Osteoblast (primary cell): Measurements from ENCODE around the gene COL6A3. TPM values are rescaled to one million over a fixed set of nuclear protein-coding genes. Genes with fewer than 3 reads are reported as not detected.

Source experiments
- DNase-seq: peaks from one replicate; pipeline ENCODE4 v3.0.0; 2011; ENCODE audit warnings: low spot score, mixed read lengths; ENCODE audit not compliant: insufficient read length; ENCODE audit errors: missing footprints
- H2AFZ ChIP-seq: 2 replicates; pipeline ENCODE4 v1.6.0; 2011; ENCODE audit warnings: mild to moderate bottlenecking, low read length
- H3K27ac ChIP-seq: 2 replicates; pipeline ENCODE4 v1.5.1; 2011; ENCODE audit warnings: mild to moderate bottlenecking, low read depth, low read length, moderate library complexity
- H3K27me3 ChIP-seq: 2 replicates; pipeline ENCODE4 v1.6.0; 2012; ENCODE audit warnings: mild to moderate bottlenecking, control low read depth, inconsistent platforms, low read length, moderate library complexity; ENCODE audit not compliant: insufficient read depth
- H3K36me3 ChIP-seq: 2 replicates; pipeline ENCODE4 v1.5.1; 2011; ENCODE audit warnings: mild to moderate bottlenecking, low read length, control low read depth, moderate library complexity; ENCODE audit not compliant: insufficient read depth
- H3K4me1 ChIP-seq: 2 replicates; pipeline ENCODE4 v1.5.1; 2011; ENCODE audit warnings: mild to moderate bottlenecking, low read length, control low read depth, moderate library complexity; ENCODE audit not compliant: insufficient read depth
- H3K4me2 ChIP-seq: 2 replicates; pipeline ENCODE4 v1.6.0; 2011; ENCODE audit warnings: mild to moderate bottlenecking, low read length; ENCODE audit not compliant: insufficient read depth
- H3K4me3 ChIP-seq: fragments of 200-600 bp; sonication (generic); 3 replicates; pipeline ENCODE4 v1.5.1; 2012; ENCODE audit warnings: mild to moderate bottlenecking, low read length, inconsistent platforms; ENCODE audit not compliant: insufficient read depth
- H3K79me2 ChIP-seq: 2 replicates; pipeline ENCODE4 v1.6.0; 2012; ENCODE audit warnings: mild to moderate bottlenecking, low read length, control low read depth, inconsistent platforms; ENCODE audit not compliant: insufficient read depth
- H3K9me3 ChIP-seq: 2 replicates; pipeline ENCODE4 v1.5.1; 2011; ENCODE audit warnings: low read depth, low read length, control low read depth
- H4K20me1 ChIP-seq: 2 replicates; pipeline ENCODE4 v1.6.0; 2012; ENCODE audit warnings: mild to moderate bottlenecking, low read length, control low read depth; ENCODE audit not compliant: insufficient read depth
- total RNA-seq: library from RNA; depleted of rRNA; stranded (reverse); fragments of >200 nt; gene quantifications from 2 replicates; pipeline ENCODE4 v1.2.3, GENCODE V29; 2012
- TF ChIP-seq, protein P1 (sequence below): IDR thresholded peaks from 2 replicates; pipeline ENCODE4 v1.5.1; 2011; ENCODE audit warnings: mild to moderate bottlenecking, low read depth, low read length, moderate library complexity; ENCODE audit errors: extremely low read depth

Gene COL6A3
- total RNA-seq, 1 donor, result 4,017 TPM

DNA sequence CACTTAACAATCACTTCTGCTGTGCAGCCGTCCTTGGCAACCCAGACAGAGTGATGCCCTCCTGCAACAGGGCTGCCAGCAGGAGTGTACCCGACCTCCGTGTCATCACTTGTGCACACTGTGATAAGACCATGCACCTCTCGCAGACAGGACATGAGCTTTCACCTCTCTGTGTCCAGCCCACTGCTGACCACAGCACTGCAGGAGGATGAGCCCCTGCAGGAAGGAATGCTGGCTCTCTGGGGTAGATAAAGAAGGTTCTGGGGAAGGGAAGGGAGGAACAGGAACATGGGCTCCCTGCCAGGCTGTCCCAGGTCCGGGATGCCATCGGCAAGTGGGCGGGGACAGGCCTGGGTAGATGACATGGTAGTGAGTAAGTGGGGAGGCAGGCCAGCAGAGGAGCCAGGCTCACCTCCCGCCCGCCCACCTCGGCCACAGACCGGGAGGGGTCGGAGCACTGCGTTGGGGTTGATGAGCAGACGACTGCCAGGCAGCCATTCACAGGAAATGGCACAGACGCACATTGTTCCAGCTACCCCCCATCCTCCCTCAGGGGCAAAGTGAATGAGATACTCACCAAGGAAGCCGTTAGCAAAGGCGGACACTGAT is 18.6 kb upstream of the COL6A3 start:
- Histone ChIP-seq H4K20me1 (no peaks in the 10 kb centered on the region), H3K4me1 (peaks cover 65% of the 10 kb centered on the region), H2AFZ (no peak overlapping the region)

GRCh38 chr2:237431837-237432236 is 17.9 kb upstream of the COL6A3 start:
- Histone ChIP-seq H3K4me2 (peak overlapping the region; percentile 73), H4K20me1 (no peaks in the 10 kb centered on the region), H3K27ac (peak overlapping the region; percentile 100), H3K4me3 (no peak overlapping the region), H3K36me3 (no peaks in the 10 kb centered on the region), H2AFZ (no peak overlapping the region), H3K4me1 (peaks cover 65% of the 10 kb centered on the region), H3K79me2 (no peaks in the 10 kb centered on the region), H3K27me3 (no peaks in the 10 kb centered on the region), H3K9me3 (no peaks in the 10 kb centered on the region)
- TF ChIP-seq, protein P1, sequence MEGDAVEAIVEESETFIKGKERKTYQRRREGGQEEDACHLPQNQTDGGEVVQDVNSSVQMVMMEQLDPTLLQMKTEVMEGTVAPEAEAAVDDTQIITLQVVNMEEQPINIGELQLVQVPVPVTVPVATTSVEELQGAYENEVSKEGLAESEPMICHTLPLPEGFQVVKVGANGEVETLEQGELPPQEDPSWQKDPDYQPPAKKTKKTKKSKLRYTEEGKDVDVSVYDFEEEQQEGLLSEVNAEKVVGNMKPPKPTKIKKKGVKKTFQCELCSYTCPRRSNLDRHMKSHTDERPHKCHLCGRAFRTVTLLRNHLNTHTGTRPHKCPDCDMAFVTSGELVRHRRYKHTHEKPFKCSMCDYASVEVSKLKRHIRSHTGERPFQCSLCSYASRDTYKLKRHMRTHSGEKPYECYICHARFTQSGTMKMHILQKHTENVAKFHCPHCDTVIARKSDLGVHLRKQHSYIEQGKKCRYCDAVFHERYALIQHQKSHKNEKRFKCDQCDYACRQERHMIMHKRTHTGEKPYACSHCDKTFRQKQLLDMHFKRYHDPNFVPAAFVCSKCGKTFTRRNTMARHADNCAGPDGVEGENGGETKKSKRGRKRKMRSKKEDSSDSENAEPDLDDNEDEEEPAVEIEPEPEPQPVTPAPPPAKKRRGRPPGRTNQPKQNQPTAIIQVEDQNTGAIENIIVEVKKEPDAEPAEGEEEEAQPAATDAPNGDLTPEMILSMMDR, result no peak
- DNase-seq, result no peak

More for the DNA sequence above, 18.6 kb upstream of the COL6A3 start:
- Histone ChIP-seq H3K9me3 (no peaks in the 10 kb centered on the region), H3K4me3 (peak overlapping the region; percentile 47), H3K4me2 (peak overlapping the region; percentile 73), H3K27me3 (no peaks in the 10 kb centered on the region), H3K27ac (peak overlapping the region; percentile 100), H3K36me3 (no peaks in the 10 kb centered on the region), H3K79me2 (no peaks in the 10 kb centered on the region)
- TF ChIP-seq, protein P1, result peak; percentile 62
- peak; percentile 82 for DNase-seq

GRCh38 chr2:237431372-237431771 is 17.4 kb upstream of the COL6A3 start:
- Histone ChIP-seq H4K20me1 (no peaks in the 10 kb centered on the region), H3K9me3 (no peaks in the 10 kb centered on the region), H3K27ac (peak overlapping the region; percentile 100), H3K79me2 (no peaks in the 10 kb centered on the region), H3K36me3 (no peaks in the 10 kb centered on the region), H3K4me1 (peaks cover 62% of the 10 kb centered on the region), H3K4me2 (no peak overlapping the region), H3K4me3 (no peak overlapping the region), H2AFZ (no peak overlapping the region), H3K27me3 (no peaks in the 10 kb centered on the region)
- no peak for DNase-seq
- TF ChIP-seq, protein P1, result no peak

GRCh38 chr2:237430861-237431260 is 16.9 kb upstream of the COL6A3 start:
- H3K4me3 ChIP-seq, result no peak overlapping the region
- H3K27ac ChIP-seq, result peak overlapping the region; percentile 100
- DNase-seq, result no peak
- peaks cover 57% of the 10 kb centered on the region for H3K4me1 ChIP-seq
- no peak overlapping the region for H2AFZ ChIP-seq
- H3K4me2 ChIP-seq, result no peak overlapping the region
- no peaks in the 10 kb centered on the region for H3K9me3 ChIP-seq
- H3K36me3 ChIP-seq, result no peaks in the 10 kb centered on the region
- H3K27me3 ChIP-seq, result no peaks in the 10 kb centered on the region
- no peaks in the 10 kb centered on the region for H4K20me1 ChIP-seq
- H3K79me2 ChIP-seq, result no peaks in the 10 kb centered on the region
- TF ChIP-seq, protein P1, result no peak
